ENCODE results near the gene BGN. TPM values are rescaled to one million over a fixed set of nuclear protein-coding genes. Genes with fewer than 3 reads are reported as not detected.
A peak's percentile ranks its signal among the peaks of the same experiment; 100 is the strongest.

BGN gene
- total RNA-seq, 1 donor from 2014 or later, result 1.1 TPM

- DNase-seq (ENCODE audit: low read depth), result peak; percentile 74
Observed at GRCh38 chrX:153459986-153460385, 34.8 kb upstream of the BGN start.

DNA sequence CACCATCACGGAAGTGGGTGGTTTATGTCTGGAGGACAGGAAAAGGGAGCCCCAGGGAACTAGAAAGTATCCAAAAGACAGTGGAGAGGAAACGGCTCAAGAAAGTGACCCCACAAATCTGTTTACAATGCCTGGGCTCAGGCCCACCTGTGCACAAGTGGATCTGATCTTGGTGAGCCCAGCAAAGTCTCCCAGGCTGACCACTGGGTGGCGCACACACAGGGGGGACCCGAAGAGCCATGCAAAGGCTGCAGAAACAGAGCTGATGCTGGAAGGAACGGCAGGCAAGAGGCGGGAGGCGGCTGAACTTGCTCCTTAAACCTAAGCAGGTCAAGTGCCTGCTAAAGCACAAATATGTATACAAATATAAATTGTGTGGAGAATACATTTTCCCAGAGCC lies 34.0 kb upstream of the BGN start:
- DNase-seq (ENCODE audit: low read depth), result no peak

DNA sequence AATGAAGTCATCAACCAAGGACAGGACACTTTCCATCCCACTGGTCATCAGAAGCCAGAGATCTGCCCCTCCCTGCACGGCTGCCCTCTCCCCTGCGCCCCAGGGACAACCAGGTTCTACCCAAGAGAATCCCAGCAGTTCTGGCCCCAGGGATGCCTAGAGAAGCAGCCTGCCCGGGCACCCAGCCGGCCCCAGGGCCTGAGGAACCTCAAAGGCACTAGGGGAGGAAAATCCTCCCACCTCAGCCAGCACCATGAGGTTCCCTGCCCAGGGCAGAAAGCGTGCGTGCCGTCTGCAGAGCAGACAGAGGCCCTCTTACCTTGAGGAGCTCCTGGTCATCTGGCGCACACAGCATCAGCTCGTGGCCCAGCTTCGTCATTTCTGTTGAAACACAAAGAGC lies 32.5 kb upstream of the BGN start:
- DNase-seq (ENCODE audit: low read depth), result no peak

DNA sequence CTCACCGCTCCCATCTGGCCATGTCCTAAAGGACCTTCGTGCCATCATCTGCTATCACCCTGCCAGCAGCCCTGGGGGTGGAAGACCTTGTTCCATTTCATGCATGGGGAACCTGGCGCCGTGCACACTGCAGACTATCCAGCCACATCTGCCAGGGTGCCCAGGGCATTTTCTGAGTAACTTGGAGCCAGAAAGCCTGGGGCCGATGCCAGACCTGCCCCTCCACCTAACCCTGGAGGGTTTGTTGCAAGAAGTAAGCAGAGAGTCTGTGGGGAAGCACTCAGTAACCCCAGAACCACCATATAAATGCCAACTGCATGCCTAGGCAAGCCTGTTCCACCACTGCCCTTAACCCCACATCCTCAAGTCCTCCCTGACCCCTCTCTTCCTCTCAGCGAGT lies 31.7 kb upstream of the BGN start:
- no peak for DNase-seq (ENCODE audit: low read depth)

GRCh38 chrX:153463556-153463955 lies 31.2 kb upstream of the BGN start:
- DNase-seq (ENCODE audit: low read depth), result no peak

- DNase-seq (ENCODE audit: low read depth), result no peak
Observed at GRCh38 chrX:153464116-153464515, 30.7 kb upstream of the BGN start.

DNA sequence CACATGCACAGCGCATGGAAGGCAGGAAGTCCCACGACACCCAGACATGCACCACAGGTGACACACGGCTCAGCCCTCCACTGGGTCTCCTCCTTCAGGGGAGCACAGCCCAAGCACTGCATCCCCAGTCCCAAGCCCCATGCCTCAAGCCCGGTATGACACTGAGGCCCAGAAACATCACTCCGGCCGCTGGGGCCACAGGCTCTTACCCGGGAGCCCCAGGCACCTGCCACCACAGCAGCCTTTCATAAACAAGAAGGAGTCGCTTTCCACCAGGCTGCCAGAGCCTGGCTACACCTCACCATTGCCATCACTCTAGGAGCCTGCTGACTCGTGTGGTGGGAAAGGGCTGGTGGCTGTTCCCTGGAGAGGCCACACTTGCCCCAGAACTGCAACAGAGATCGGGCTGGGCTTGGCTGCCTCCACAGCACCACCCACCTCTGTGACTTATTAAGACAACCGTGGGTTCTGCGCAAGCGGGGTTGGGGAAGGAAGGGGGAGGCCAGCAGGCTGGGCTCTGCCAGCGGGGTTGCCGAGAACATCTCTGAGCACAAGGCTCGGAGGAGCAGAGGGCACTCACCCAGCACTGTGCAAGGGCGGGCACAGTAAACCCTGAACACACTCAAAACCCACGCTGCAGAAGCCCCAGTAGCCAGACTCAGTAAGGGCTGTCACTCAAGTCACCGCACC lies 28.9 kb upstream of the BGN start:
- DNase-seq (ENCODE audit: low read depth), result no peak

DNA sequence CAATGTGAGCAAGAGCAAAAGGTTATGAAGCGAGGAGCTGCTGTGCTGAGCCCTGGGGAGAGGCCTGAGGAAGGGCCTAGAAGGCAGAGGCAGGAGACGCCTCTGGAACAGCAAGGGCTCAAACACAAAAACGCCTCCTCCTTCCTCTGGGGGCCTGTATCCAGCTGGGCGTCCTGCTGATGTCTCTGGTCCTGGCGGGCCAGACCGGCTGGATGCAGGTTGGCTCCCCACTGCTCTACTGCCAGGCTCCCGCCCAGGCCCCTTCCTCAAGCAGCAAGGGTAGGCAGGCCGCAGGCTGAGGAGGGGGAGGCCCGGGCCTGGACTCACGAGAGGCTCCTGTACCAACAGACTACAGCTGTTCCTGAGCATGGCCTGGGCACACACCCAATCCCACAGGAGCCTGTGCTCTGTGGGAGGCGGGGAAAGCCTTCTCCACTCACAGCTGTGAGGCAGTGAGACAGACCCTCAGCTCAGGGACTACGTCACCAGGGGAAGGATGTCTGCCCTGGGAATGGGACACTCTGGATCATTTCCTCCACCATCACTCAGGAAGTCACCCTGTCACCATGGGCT lies 26.7 kb upstream of the BGN start:
- DNase-seq (ENCODE audit: low read depth), result peak; percentile 78

GRCh38 chrX:153469811-153470410 lies 24.9 kb upstream of the BGN start:
- peak; percentile 41 for DNase-seq (ENCODE audit: low read depth)

GRCh38 chrX:153470411-153471363 lies 24.1 kb upstream of the BGN start, which contains the start of gene HAUS7:
Gene HAUS7 (minus strand): TSS chrX:153470576. CDS start chrX:153470557, 19 bp downstream.
- DNase-seq (ENCODE audit: low read depth), result peak; percentile 84

- DNase-seq (ENCODE audit: low read depth), result no peak
Observed at GRCh38 chrX:153471663-153472280, 23.0 kb upstream of the BGN start.

- no peak for DNase-seq (ENCODE audit: low read depth)
Observed at GRCh38 chrX:153473126-153473525, 21.7 kb upstream of the BGN start.

GRCh38 chrX:153474266-153474665 lies 20.5 kb upstream of the BGN start:
- no peak for DNase-seq (ENCODE audit: low read depth)

GRCh38 chrX:153474718-153475117 lies 20.1 kb upstream of the BGN start:
- no peak for DNase-seq (ENCODE audit: low read depth)

DNA sequence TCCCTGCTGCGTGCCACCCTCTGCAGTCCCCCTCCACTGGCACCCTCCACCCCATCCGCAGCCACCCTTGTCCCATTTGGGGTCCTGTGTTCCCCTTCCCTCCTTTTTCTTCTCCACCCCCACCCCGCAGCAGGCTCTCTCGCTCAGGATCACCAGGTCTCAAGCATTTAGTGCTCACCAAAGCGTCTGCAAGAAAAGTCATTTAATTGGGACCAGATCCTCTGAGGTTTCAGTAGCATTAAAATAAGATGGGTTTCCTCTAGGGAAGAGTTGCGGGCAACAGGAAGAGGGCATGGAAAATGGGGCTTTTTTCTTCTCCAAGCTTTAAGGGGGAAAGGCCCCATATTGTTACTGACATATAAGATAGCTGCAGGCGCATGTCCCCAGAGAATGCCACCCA lies 19.5 kb upstream of the BGN start:
- no peak for DNase-seq (ENCODE audit: low read depth)

- DNase-seq (ENCODE audit: low read depth), result no peak
Observed at GRCh38 chrX:153475751-153476281, 19.0 kb upstream of the BGN start.

- no peak for DNase-seq (ENCODE audit: low read depth)
Observed at GRCh38 chrX:153476666-153477363, 18.0 kb upstream of the BGN start.

DNA sequence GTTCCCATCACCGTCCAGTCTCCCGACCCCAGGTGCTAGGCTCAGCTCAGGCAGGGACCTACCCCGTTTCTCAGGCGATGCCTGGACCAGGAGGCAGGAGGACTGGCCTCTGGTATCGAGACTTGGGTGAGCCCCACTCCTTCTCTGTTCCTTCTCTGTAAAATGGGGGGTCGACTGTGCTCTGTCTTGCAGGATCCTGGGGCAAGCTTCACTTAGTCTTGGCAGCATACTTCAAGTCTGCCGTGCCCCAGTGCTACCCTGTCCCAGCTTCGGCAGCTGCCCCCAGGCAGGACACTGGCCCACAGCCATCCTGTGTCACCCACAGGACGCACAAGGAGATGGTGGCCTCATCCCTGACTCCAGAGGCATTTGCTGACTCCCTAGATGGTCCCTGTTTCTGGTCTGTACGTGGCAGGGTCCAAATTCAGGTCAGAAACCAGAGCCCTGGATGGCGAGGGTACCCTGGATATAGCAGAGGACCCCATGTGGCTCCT lies 17.4 kb upstream of the BGN start:
- no peak for DNase-seq (ENCODE audit: low read depth)

GRCh38 chrX:153477901-153478300 lies 16.9 kb upstream of the BGN start:
- no peak for DNase-seq (ENCODE audit: low read depth)

- no peak for DNase-seq (ENCODE audit: low read depth)
Observed at GRCh38 chrX:153478746-153479145, 16.0 kb upstream of the BGN start.

Data from myocyte (in vitro differentiated cells).